WTC11 (cell line): Measurements from ENCODE around the gene SLC9C1. TPM values are rescaled to one million over a fixed set of nuclear protein-coding genes. Genes with fewer than 3 reads are reported as not detected.

Experiments
- ATAC-seq: fragments of 200-7000 bp; cut with Tn5 transposase; 2 replicates; pipeline ENCODE4 v1.10.0; 2021; ENCODE audit warnings: mild to moderate bottlenecking, moderate library complexity
- CTCF ChIA-PET: fragments of 300-600 bp; sonication (Branson Sonifier 250); formaldehyde crosslinking; loops from one replicate; lab custom pipeline; 2021; ENCODE audit warnings: antibody characterized with exemption; lab: Charles Lee
- POLR2A ChIA-PET: fragments of 350-600 bp; sonication (Branson Sonifier 250); formaldehyde crosslinking; loops from one replicate; lab custom pipeline; 2021; ENCODE audit warnings: antibody characterized with exemption; lab: Charles Lee
- DNase-seq: peaks from one replicate; pipeline ENCODE4 v3.0.0; 2021; ENCODE audit warnings: low spot score
- H3K27ac Mint-ChIP-seq: 2 replicates; pipeline ENCODE4 v1.8.0; 2021; ENCODE audit warnings: mixed read lengths
- H3K27me3 Mint-ChIP-seq: 2 replicates; pipeline ENCODE4 v1.8.0; 2021; ENCODE audit warnings: low read depth, mild to moderate bottlenecking, moderate library complexity, mixed read lengths
- H3K36me3 Mint-ChIP-seq: 2 replicates; pipeline ENCODE4 v1.8.0; 2021; ENCODE audit warnings: mixed read lengths
- H3K4me1 Mint-ChIP-seq: 2 replicates; pipeline ENCODE4 v1.8.0; 2022; ENCODE audit warnings: mixed read lengths
- H3K4me3 Mint-ChIP-seq: 2 replicates; pipeline ENCODE4 v1.8.0; 2021; ENCODE audit warnings: mild to moderate bottlenecking, moderate library complexity, mixed read lengths
- H3K9me3 Mint-ChIP-seq: 2 replicates; pipeline ENCODE4 v1.8.0; 2021; ENCODE audit warnings: mixed read lengths
- ATF1 ChIP-seq: sonication (generic); formaldehyde crosslinking; IDR thresholded peaks from 2 replicates; pipeline ENCODE4 v1.8.1; 2023; ENCODE audit warnings: mild to moderate bottlenecking, moderate library complexity, missing genetic modification reagents
- CBFB ChIP-seq: sonication (generic); formaldehyde crosslinking; IDR thresholded peaks from 2 replicates; pipeline ENCODE4 v1.8.1; 2022; ENCODE audit warnings: mild to moderate bottlenecking, low read depth, missing genetic modification reagents
- CREB1 ChIP-seq: sonication (generic); formaldehyde crosslinking; IDR thresholded peaks from 2 replicates; pipeline ENCODE4 v1.8.0; 2023; ENCODE audit warnings: mild to moderate bottlenecking, missing genetic modification reagents
- CREM ChIP-seq: sonication (generic); formaldehyde crosslinking; IDR thresholded peaks from 2 replicates; pipeline ENCODE4 v1.8.1; 2022; ENCODE audit warnings: mild to moderate bottlenecking, missing genetic modification reagents, moderate library complexity
- ETV6 ChIP-seq: sonication (generic); formaldehyde crosslinking; IDR thresholded peaks from 2 replicates; pipeline ENCODE4 v1.8.1; 2022; ENCODE audit warnings: mild to moderate bottlenecking, missing genetic modification reagents
- FOXK1 ChIP-seq: sonication (generic); formaldehyde crosslinking; IDR thresholded peaks from 2 replicates; pipeline ENCODE4 v1.8.0; 2022; ENCODE audit warnings: mild to moderate bottlenecking, moderate library complexity, missing genetic modification reagents
- HMGA2 ChIP-seq: fragments of 250-450 bp; sonication (Bioruptor Pico); IDR thresholded peaks from 2 replicates; pipeline ENCODE4 v1.4.0; 2021; ENCODE audit warnings: mild to moderate bottlenecking, moderate library complexity
- MYBL2 ChIP-seq: sonication (generic); formaldehyde crosslinking; IDR thresholded peaks from 2 replicates; pipeline ENCODE4 v1.8.1; 2023; ENCODE audit warnings: mild to moderate bottlenecking, moderate library complexity, missing genetic modification reagents
- NR3C1 ChIP-seq: sonication (generic); formaldehyde crosslinking; conservative IDR thresholded peaks from 2 replicates; pipeline ENCODE4 v1.8.1; 2023; ENCODE audit warnings: low read depth, mild to moderate bottlenecking, missing genetic modification reagents
- OVOL2 ChIP-seq: fragments of 250-450 bp; sonication (Bioruptor Pico); IDR thresholded peaks from 2 replicates; pipeline ENCODE4 v1.9.0; 2021; ENCODE audit warnings: mild to moderate bottlenecking, borderline replicate concordance
- PRRX2 ChIP-seq: fragments of 250-450 bp; sonication (Bioruptor Pico); IDR thresholded peaks from 2 replicates; pipeline ENCODE4 v1.8.0; 2021; ENCODE audit warnings: mild to moderate bottlenecking
- SMAD4 ChIP-seq: sonication (generic); formaldehyde crosslinking; IDR thresholded peaks from 2 replicates; pipeline ENCODE4 v1.8.0; 2022; ENCODE audit warnings: mild to moderate bottlenecking, missing genetic modification reagents
- TCF7 ChIP-seq: sonication (generic); formaldehyde crosslinking; IDR thresholded peaks from 2 replicates; pipeline ENCODE4 v1.8.0; 2022; ENCODE audit warnings: mild to moderate bottlenecking, low read depth, missing genetic modification reagents, moderate library complexity
- TEAD1 ChIP-seq: sonication (generic); formaldehyde crosslinking; IDR thresholded peaks from 2 replicates; pipeline ENCODE4 v1.8.0; 2022; ENCODE audit warnings: mild to moderate bottlenecking, missing genetic modification reagents
- ZNF416 ChIP-seq: fragments of 250-450 bp; sonication (Bioruptor Pico); IDR thresholded peaks from 2 replicates; pipeline ENCODE4 v1.9.0; 2021; ENCODE audit warnings: mild to moderate bottlenecking, inconsistent platforms
- total RNA-seq: library from RNA; stranded (reverse); gene quantifications from 3 replicates; pipeline ENCODE4 v1.2.3, GENCODE V29; 2021
- TF ChIP-seq, protein P1 (sequence below): sonication (generic); formaldehyde crosslinking; IDR thresholded peaks from 2 replicates; pipeline ENCODE4 v1.8.1; 2023; ENCODE audit warnings: mild to moderate bottlenecking, missing genetic modification reagents, moderate library complexity
- TF ChIP-seq, protein P2 (sequence below): sonication (generic); formaldehyde crosslinking; IDR thresholded peaks from 2 replicates; pipeline ENCODE4 v1.8.0; 2023; ENCODE audit warnings: missing genetic modification reagents
- TF ChIP-seq, protein P3 (sequence below): fragments of 250-450 bp; sonication (Bioruptor Pico); IDR thresholded peaks from 2 replicates; pipeline ENCODE4 v1.9.0; 2021; ENCODE audit warnings: moderate library complexity, mild to moderate bottlenecking, inconsistent platforms, borderline replicate concordance
- TF ChIP-seq, protein P4 (sequence below): fragments of 250-450 bp; sonication (Bioruptor Pico); IDR thresholded peaks from 2 replicates; pipeline ENCODE4 v2.1.2; 2022; ENCODE audit warnings: mild to moderate bottlenecking, moderate library complexity
- TF ChIP-seq, protein P5 (sequence below): sonication (generic); formaldehyde crosslinking; IDR thresholded peaks from 2 replicates; pipeline ENCODE4 v1.8.0; 2023; ENCODE audit warnings: mild to moderate bottlenecking, missing genetic modification reagents
- TF ChIP-seq, protein P6 (sequence below): sonication (generic); formaldehyde crosslinking; IDR thresholded peaks from 2 replicates; pipeline ENCODE4 v1.8.0; 2022; ENCODE audit warnings: mild to moderate bottlenecking, missing genetic modification reagents
- TF ChIP-seq, protein P7 (sequence below): fragments of 250-450 bp; sonication (Bioruptor Pico); IDR thresholded peaks from 2 replicates; pipeline ENCODE4 v1.9.0; 2021; ENCODE audit warnings: mild to moderate bottlenecking, borderline replicate concordance
- TF ChIP-seq, protein P8 (sequence below): fragments of 250-450 bp; sonication (Bioruptor Pico); IDR thresholded peaks from 2 replicates; pipeline ENCODE4 v1.8.0; 2021; ENCODE audit warnings: mild to moderate bottlenecking

Gene SLC9C1
- total RNA-seq, 1 experiment from 2014 or later = 3.5 TPM

DNA sequence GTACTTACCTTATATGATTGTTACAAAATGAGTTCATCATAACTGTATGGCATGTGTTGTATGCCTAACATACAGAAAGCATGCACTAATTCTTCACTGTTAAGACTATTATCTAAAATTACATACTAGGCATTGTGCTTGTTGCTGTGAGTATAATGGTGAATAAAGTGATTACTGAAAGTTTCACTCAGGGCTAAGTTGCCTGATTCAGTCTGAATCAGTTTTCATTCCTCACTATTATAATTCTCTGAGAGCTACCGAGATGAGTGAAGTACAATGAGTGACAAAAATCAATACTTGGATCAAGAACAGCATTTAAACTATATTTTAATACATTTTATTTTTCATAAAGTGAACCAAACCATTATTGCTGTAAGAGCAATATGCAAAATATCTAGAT lies 153.4 kb downstream of the SLC9C1 start:
- Mint-ChIP-seq H3K27ac (no peak overlapping the region), H3K4me3 (no peak overlapping the region), H3K27me3 (no peaks in the 10 kb centered on the region), H3K4me1 (peaks cover 31% of the 10 kb centered on the region), H3K36me3 (peaks cover 20% of the 10 kb centered on the region), H3K9me3 (peaks cover 24% of the 10 kb centered on the region)
- no peak for TF ChIP-seq ATF1 (CRISPR knock-in tag)
- TF ChIP-seq HMGA2 (CRISPR knock-in tag) = no peak
- no peak for TF ChIP-seq CREB1 (CRISPR knock-in tag)
- no peak for TF ChIP-seq OVOL2 (CRISPR knock-in tag)
- no peak for TF ChIP-seq MYBL2 (CRISPR knock-in tag)
- TF ChIP-seq, protein P1, sequence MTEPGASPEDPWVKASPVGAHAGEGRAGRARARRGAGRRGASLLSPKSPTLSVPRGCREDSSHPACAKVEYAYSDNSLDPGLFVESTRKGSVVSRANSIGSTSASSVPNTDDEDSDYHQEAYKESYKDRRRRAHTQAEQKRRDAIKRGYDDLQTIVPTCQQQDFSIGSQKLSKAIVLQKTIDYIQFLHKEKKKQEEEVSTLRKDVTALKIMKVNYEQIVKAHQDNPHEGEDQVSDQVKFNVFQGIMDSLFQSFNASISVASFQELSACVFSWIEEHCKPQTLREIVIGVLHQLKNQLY (CRISPR knock-in tag) = no peak
- TF ChIP-seq, protein P2, sequence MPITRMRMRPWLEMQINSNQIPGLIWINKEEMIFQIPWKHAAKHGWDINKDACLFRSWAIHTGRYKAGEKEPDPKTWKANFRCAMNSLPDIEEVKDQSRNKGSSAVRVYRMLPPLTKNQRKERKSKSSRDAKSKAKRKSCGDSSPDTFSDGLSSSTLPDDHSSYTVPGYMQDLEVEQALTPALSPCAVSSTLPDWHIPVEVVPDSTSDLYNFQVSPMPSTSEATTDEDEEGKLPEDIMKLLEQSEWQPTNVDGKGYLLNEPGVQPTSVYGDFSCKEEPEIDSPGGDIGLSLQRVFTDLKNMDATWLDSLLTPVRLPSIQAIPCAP (CRISPR knock-in tag) = no peak
- TF ChIP-seq CBFB (CRISPR knock-in tag) = no peak
- TF ChIP-seq, protein P3, sequence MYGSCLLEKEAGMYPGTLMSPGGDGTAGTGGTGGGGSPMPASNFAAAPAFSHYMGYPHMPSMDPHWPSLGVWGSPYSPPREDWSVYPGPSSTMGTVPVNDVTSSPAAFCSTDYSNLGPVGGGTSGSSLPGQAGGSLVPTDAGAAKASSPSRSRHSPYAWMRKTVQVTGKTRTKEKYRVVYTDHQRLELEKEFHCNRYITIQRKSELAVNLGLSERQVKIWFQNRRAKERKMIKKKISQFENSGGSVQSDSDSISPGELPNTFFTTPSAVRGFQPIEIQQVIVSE (CRISPR knock-in tag) = no peak
- TF ChIP-seq, protein P4, sequence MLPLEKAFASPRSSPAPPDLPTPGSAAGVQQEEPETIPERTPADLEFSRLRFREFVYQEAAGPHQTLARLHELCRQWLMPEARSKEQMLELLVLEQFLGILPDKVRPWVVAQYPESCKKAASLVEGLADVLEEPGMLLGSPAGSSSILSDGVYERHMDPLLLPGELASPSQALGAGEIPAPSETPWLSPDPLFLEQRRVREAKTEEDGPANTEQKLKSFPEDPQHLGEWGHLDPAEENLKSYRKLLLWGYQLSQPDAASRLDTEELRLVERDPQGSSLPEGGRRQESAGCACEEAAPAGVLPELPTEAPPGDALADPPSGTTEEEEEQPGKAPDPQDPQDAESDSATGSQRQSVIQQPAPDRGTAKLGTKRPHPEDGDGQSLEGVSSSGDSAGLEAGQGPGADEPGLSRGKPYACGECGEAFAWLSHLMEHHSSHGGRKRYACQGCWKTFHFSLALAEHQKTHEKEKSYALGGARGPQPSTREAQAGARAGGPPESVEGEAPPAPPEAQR (CRISPR knock-in tag) = no peak
- no peak for TF ChIP-seq CREM (CRISPR knock-in tag)
- TF ChIP-seq, protein P5, sequence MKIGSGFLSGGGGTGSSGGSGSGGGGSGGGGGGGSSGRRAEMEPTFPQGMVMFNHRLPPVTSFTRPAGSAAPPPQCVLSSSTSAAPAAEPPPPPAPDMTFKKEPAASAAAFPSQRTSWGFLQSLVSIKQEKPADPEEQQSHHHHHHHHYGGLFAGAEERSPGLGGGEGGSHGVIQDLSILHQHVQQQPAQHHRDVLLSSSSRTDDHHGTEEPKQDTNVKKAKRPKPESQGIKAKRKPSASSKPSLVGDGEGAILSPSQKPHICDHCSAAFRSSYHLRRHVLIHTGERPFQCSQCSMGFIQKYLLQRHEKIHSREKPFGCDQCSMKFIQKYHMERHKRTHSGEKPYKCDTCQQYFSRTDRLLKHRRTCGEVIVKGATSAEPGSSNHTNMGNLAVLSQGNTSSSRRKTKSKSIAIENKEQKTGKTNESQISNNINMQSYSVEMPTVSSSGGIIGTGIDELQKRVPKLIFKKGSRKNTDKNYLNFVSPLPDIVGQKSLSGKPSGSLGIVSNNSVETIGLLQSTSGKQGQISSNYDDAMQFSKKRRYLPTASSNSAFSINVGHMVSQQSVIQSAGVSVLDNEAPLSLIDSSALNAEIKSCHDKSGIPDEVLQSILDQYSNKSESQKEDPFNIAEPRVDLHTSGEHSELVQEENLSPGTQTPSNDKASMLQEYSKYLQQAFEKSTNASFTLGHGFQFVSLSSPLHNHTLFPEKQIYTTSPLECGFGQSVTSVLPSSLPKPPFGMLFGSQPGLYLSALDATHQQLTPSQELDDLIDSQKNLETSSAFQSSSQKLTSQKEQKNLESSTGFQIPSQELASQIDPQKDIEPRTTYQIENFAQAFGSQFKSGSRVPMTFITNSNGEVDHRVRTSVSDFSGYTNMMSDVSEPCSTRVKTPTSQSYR (CRISPR knock-in tag) = no peak
- TF ChIP-seq FOXK1 = no peak
- TF ChIP-seq SMAD4 = no peak
- TF ChIP-seq PRRX2 = no peak
- TF ChIP-seq, protein P6, sequence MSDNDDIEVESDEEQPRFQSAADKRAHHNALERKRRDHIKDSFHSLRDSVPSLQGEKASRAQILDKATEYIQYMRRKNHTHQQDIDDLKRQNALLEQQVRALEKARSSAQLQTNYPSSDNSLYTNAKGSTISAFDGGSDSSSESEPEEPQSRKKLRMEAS (CRISPR knock-in tag) = no peak
- no peak for TF ChIP-seq TEAD1 (CRISPR knock-in tag)
- no peak for TF ChIP-seq ZNF416 (CRISPR knock-in tag)
- TF ChIP-seq NR3C1 (CRISPR knock-in tag) = no peak
- ATAC-seq (no peak), DNase-seq (no peak)
- CTCF ChIA-PET = no interaction called here
- POLR2A ChIA-PET = no interaction called here

DNA sequence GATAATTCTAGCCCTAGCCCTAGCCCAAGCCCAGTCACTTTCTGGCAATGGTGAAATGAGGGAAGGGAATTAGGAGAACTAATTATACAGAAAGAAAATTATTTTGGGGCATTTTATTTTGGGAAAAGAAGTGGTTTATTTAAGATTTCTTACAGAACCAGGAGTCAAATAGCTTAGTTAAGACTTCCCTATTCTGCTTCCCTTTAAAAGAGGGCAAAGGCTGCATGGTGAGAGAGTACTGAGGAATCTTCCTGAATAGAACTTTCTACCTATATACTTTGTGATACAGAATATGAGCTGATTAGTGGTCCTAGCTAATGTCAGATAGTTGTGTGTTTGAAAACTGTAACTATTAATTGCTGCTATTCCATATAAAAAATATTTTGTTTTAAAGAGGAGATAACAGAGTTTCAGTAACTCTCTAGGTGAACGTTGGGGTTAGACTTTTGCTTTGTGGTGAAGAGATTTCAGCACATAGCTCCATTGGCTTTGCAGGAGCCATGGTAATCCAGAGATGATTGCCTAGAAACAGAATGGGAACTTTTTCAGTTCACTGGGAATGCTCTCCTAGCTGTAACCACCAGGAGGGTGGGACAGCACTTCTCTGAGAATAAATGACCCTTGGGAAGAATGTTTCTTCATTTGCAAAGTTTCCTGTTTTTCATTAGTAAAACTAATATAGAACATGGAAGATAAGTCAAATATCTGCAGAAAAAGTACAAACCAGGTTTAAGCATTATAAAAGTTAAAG lies 155.6 kb downstream of the SLC9C1 start:
- peaks cover 7% of the 10 kb centered on the region for H3K9me3 Mint-ChIP-seq
- ATAC-seq (no peak), DNase-seq (no peak)
- CTCF ChIA-PET = interaction anchor here (0.8 to 4.6 kb wide), 13 partner anchors 9 to 675 kb away, joined by 3 to 44 read pairs (median 4); partner anchors contain the start of gene SLC9C1
- POLR2A ChIA-PET = no interaction called here
- no peaks in the 10 kb centered on the region for H3K27me3 Mint-ChIP-seq
- H3K4me1 Mint-ChIP-seq = peaks cover 41% of the 10 kb centered on the region
- H3K36me3 Mint-ChIP-seq = peaks cover 2% of the 10 kb centered on the region
- 0 out of 2 replicates have a peak overlapping the region, but pooled peaks have one; percentile 28 for H3K27ac Mint-ChIP-seq
- H3K4me3 Mint-ChIP-seq = no peak overlapping the region
- TF ChIP-seq ATF1 (CRISPR knock-in tag) (no peak), ETV6 (CRISPR knock-in tag) (no peak), TCF7 (CRISPR knock-in tag) (no peak)
- TF ChIP-seq, protein P7, sequence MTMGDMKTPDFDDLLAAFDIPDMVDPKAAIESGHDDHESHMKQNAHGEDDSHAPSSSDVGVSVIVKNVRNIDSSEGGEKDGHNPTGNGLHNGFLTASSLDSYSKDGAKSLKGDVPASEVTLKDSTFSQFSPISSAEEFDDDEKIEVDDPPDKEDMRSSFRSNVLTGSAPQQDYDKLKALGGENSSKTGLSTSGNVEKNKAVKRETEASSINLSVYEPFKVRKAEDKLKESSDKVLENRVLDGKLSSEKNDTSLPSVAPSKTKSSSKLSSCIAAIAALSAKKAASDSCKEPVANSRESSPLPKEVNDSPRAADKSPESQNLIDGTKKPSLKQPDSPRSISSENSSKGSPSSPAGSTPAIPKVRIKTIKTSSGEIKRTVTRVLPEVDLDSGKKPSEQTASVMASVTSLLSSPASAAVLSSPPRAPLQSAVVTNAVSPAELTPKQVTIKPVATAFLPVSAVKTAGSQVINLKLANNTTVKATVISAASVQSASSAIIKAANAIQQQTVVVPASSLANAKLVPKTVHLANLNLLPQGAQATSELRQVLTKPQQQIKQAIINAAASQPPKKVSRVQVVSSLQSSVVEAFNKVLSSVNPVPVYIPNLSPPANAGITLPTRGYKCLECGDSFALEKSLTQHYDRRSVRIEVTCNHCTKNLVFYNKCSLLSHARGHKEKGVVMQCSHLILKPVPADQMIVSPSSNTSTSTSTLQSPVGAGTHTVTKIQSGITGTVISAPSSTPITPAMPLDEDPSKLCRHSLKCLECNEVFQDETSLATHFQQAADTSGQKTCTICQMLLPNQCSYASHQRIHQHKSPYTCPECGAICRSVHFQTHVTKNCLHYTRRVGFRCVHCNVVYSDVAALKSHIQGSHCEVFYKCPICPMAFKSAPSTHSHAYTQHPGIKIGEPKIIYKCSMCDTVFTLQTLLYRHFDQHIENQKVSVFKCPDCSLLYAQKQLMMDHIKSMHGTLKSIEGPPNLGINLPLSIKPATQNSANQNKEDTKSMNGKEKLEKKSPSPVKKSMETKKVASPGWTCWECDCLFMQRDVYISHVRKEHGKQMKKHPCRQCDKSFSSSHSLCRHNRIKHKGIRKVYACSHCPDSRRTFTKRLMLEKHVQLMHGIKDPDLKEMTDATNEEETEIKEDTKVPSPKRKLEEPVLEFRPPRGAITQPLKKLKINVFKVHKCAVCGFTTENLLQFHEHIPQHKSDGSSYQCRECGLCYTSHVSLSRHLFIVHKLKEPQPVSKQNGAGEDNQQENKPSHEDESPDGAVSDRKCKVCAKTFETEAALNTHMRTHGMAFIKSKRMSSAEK (CRISPR knock-in tag) = no peak
- TF ChIP-seq, protein P8, sequence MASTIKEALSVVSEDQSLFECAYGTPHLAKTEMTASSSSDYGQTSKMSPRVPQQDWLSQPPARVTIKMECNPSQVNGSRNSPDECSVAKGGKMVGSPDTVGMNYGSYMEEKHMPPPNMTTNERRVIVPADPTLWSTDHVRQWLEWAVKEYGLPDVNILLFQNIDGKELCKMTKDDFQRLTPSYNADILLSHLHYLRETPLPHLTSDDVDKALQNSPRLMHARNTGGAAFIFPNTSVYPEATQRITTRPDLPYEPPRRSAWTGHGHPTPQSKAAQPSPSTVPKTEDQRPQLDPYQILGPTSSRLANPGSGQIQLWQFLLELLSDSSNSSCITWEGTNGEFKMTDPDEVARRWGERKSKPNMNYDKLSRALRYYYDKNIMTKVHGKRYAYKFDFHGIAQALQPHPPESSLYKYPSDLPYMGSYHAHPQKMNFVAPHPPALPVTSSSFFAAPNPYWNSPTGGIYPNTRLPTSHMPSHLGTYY (CRISPR knock-in tag) = no peak
